H1 (cell line): Measurements from ENCODE around the gene AKAP9. TPM values are rescaled to one million over a fixed set of nuclear protein-coding genes. Genes with fewer than 3 reads are reported as not detected.

Source experiments
- FOSL1 ChIP-seq: IDR thresholded peaks from 2 replicates; pipeline ENCODE4 v1.6.1; 2011; ENCODE audit warnings: mild to moderate bottlenecking, low read depth, low read length, moderate library complexity; ENCODE audit not compliant: insufficient read depth
- GTF2F1 ChIP-seq: IDR thresholded peaks from 2 replicates; pipeline ENCODE4 v1.6.1; 2012; ENCODE audit warnings: low read depth, low read length, improper control_type of control experiment, borderline replicate concordance
- POLR2A ChIP-seq, 2 experiments: IDR thresholded peaks; 1 replicate in 1 of 2; 2 replicates in 1 of 2; pipeline ENCODE4 v1.6.1; 2011; ENCODE audit warnings: low read depth in 2 of 2, low read length in 2 of 2, mild to moderate bottlenecking in 2 of 2; ENCODE audit errors: control extremely low read depth in 1 of 2
- polyA plus RNA-seq, 7 experiments: library from polyadenylated mRNA; depleted of rRNA in 3 of 7; stranded (reverse) in 5 of 7; unstranded in 2 of 7; fragments of >200 nt in 5 of 7; fragments of 200-250 nt in 2 of 7; gene quantifications; 1 replicate in 5 of 7; 2 replicates in 1 of 7; 4 replicates in 1 of 7; pipeline versions ENCODE4 v1.2.1 to v1.2.3, GENCODE V29; 2011 to 2013; ENCODE audit warnings: missing spikeins in 2 of 7, mixed read lengths in 2 of 7
- total RNA-seq: library from RNA; stranded (reverse); fragmentation: NEBNext Ultra II Directional; extraction: Animal tissue kit (Norgen Biotek cat#: 25700); gene quantifications from 2 replicates; pipeline ENCODE4 v1.2.1, GENCODE V29; 2021

AKAP9 gene
- total and polyA plus RNA-seq, 2 of the 8 experiments (the other 6 are each of a cell fraction or from before 2014, with no cell fraction given) = 6.2 to 26.3 TPM

GRCh38 chr7:92119213-92119759 is 178.6 kb downstream of the AKAP9 start (continued):
- no peak for TF ChIP-seq GTF2F1
- TF ChIP-seq FOSL1 = no peak
- no peak for TF ChIP-seq POLR2A (IDR thresholded peaks at IDR 0.05; ENCODE audit: control extremely low read depth in 1 of 2, low read depth in 2 of 2, low read length in 2 of 2)
